ENCODE measurements around the gene VARS1. TPM values are rescaled to one million over a fixed set of nuclear protein-coding genes. Genes with fewer than 3 reads are reported as not detected.
"Not testable (repeated sequence)": the region's sequence is repeated elsewhere in the genome, so short reads cannot be mapped to it uniquely, and the experiment has no call there.

Gene VARS1
- polyA plus RNA-seq, 5 donors, result 32.5 to 52.1 (median 38.9) TPM

GRCh38 chr6:31823592-31824196, 28.1 kb upstream of the VARS1 start:
- not testable (repeated sequence) for DNase-seq

GRCh38 chr6:31822036-31822821, 26.7 kb upstream of the VARS1 start:
- peak; percentile 71 to 72 for DNase-seq

DNA sequence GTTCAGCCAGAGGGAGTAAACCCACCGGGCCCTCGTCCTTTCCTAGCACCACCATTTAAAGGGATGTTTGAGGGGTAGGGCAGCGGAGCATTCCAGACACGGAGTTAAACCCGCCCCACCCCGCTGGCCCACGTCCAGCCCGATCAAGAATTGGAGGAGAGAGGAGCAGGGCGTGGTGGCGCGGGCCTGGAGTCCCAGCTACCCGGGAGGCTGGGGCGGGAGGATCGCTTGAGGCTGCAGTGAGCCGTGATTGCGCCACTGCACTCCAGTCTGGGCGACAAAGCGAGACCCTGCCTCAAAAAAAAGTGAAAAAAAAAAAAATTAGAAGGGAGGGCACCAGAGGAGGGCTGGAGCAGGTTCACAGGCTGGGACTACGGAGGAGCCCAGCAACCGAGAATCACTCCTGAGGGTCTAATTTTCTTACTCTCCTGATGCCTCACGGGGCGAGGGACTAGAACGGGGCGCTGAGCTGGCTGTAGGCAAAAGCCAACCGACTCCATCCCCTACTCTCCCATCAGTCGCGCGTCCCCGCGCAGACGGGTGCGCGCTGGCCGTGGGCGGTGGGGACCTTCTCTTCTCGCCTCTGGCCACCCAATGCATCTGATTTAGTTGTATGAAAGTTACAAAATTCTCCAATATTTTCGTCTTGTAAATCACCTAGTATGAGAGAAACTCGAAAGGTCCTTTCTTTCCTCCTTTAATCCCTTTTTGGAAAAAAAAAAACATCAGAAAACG, 25.9 kb upstream of the VARS1 start:
- peak; percentile 61 to 68 for DNase-seq

DNA sequence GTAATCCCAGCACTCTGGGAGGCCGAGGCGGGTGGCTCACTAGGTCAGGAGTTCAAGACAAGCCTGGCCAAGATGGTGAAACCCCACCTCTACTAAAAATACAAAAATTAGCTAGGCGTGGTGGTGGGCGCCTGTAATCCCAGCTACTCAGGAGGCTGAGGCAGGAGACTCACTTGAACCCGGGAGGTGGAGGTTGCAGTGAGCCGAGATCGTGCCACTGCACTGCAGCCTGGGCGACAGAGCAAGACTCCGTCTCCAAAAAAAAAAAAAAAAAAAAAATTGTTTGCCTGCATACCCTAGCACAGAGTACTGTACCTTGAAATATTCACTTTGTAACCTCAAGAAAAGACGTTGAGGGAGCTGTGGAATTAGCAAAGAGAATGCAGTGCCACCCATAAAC, 24.8 kb upstream of the VARS1 start:
- DNase-seq, result not testable (repeated sequence)

DNA sequence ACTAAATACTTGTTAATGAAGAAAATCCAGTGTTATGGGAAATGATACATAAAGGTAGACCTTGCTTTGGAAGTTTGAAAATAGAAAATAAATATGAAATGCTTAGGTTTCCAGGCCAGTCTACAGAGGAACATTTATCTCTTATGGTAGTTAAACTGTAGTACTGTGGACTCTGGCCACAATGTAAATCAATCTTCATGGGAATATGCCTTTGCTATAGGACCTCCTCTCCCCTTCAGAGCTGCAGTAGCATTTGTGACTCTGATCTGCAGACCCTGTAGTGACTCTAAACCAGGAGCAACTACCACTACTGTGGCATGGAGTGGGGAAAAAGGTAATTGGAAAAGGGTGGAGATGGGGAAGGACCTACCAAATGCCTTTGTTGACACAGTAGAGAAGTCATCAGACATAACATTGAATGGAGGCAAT, 24.3 kb upstream of the VARS1 start:
- DNase-seq, result no peak

GRCh38 chr6:31817929-31818511, 22.5 kb upstream of the VARS1 start:
- DNase-seq, result not testable (repeated sequence)

- not testable (repeated sequence) for DNase-seq
These were observed 21.8 kb upstream of the VARS1 start for GRCh38 chr6:31817133-31817928.

DNA sequence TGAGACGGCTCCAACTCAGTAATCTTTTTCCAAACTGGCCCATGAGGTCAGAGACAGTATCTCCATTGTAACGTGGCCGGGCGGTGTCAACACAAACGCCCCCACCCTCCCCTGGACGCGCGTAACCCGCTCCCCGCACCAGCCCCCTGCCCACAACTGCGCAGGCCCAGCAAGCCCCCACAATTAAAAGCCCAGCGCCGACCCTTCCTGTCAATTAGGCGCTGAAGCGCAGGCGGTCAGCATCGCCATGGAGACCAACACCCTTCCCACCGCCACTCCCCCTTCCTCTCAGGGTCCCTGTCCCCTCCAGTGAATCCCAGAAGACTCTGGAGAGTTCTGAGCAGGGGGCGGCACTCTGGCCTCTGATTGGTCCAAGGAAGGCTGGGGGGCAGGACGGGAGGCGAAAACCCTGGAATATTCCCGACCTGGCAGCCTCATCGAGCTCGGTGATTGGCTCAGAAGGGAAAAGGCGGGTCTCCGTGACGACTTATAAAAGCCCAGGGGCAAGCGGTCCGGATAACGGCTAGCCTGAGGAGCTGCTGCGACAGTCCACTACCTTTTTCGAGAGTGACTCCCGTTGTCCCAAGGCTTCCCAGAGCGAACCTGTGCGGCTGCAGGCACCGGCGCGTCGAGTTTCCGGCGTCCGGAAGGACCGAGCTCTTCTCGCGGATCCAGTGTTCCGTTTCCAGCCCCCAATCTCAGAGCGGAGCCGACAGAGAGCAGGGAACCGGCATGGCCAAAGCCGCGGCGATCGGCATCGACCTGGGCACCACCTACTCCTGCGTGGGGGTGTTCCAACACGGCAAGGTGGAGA, 19.7 kb upstream of the VARS1 start, which contains the start of the genes HSPA1A and HSPA1L:
TSS of gene HSPA1A (plus strand) at position 519 of the 814 bp plus-strand sequence. CDS start at position 733, 214 bp downstream.
TSS of gene HSPA1L (minus strand) at position 259 of the 814 bp plus-strand sequence. CDS start 3,311 bp downstream, outside the sequence.
- peak; percentile 95 to 97 for DNase-seq

DNA sequence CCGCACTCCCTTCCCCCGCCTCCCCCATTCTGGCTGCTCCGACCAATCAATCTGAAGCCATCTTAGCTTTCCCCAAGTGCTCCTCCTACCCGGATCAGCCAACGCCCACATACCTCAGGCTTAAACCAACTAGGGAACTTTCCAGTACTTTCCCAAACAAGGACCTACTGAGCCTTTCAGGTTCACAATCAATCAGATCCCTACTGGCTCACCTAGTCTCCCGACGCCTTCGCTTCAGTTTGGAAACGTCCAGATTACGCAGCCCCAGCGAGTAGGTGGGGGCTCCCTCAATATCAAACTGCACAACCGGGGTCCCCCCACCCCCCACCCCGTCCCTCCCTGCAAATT, 19.1 kb upstream of the VARS1 start:
- peak; percentile 96 for DNase-seq

DNA sequence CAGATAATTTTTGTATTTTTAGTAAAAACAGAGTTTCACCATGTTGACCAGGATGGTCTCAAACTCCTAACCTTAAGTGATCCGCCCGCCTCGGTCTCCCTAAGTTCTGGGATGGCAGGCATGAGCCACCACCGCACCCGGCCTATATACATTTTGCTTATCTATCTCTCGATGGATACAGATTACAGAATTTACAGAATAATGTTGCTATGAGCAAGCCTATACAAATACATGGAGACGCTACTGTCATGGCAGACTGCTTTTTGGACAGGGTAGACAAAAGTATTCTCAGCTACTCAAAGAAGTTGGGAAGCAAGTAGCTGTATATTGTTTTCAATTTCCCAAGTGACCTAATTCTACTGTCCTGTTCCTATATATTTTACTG, 17.9 kb upstream of the VARS1 start:
- no peak for DNase-seq

DNA sequence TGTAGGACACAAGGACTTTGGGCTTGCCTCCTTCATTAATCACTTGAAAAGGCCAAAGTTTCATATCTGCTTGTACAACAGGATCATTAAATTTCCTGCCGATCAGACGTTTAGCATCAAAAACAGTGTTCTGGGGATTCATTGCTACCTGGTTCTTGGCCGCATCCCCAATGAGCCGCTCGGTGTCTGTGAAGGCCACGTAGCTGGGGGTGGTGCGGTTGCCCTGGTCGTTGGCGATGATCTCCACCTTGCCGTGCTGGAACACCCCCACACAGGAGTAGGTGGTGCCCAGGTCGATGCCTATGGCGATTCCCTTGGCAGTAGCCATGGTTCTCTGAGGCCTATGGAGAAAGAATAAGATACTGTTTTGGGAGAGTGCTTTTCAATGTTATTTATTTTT, 16.1 kb upstream of the VARS1 start:
- DNase-seq, result no peak

DNA sequence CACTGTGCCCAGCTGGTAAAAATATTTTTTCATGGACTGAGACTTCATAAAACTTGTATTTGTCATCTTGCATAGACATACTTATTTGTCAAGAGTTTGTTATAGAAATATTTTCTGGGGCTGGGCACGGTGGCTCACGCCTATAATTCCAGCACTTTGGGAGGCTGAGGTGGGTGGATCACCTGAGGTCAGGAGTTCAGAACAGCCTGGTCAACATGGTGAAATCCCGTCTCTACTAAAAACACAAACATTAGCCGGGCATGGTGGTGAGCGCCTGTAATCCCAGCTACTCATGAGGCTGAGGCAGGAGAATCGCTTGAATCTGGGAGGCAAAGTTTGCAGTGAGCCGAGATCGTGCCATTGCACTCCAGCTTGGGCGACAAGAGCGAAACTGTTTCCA, 13.0 kb upstream of the VARS1 start:
- DNase-seq, result not testable (repeated sequence)

GRCh38 chr6:31806470-31807272, 11.1 kb upstream of the VARS1 start, which contains the start of gene LSM2:
LSM2 (minus strand) TSS chr6:31806966; CDS start chr6:31806757, 209 bp downstream.
- DNase-seq, result peak; percentile 96 to 98

- no peak for DNase-seq
These were observed 10.5 kb upstream of the VARS1 start for GRCh38 chr6:31805939-31806469.

GRCh38 chr6:31801031-31801927, 5.7 kb upstream of the VARS1 start:
- not testable (repeated sequence) for DNase-seq

DNA sequence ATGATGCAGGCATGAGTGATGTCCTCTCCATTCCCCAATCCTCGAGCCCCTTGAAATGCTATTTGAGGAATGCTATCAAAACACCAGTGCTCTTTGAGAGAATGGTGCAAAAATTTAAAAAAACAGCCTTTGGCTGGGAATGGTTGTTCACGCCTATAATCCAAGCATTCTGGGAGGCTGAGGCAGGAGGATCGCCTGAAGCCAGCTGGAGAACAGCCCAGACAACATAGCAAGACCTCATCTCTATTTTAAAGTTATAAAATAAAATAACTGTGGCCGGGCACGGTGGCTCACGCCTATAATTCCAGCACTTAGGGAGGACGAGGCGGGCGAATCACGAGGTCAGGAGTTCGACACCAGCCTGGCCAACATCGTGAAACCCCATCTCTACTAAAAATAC, 4.2 kb upstream of the VARS1 start:
- no peak for DNase-seq

DNA sequence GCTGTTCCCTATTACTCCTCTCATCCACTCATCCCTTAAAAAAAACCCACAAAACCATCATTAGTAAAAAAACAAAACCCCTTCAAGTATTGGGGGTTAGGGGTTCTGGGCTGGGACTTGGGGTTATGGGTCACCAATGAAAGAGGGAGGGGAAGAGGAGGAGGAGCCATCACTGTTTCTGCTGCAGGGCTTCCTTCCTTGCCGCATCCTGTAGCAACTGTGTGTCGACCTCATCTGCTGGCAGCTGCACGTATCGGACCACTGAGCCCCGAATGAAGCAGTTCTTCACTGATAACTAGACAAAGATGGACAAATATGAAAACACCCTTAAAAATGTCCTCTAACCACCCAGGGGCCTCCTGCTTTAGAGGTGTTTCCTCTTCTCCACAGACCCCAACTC, 2.0 kb upstream of the VARS1 start:
- DNase-seq, result no peak

- DNase-seq, result no peak
These were observed 1.4 kb upstream of the VARS1 start for GRCh38 chr6:31796993-31797385.

All from right lung (tissue), 5 donors.